K562 (cell line): ENCODE data around the gene NOS2. TPM values are rescaled to one million over a fixed set of nuclear protein-coding genes. Genes with fewer than 3 reads are reported as not detected.
A peak's percentile ranks its signal among the peaks of the same experiment; 100 is the strongest.

ENCODE experiments used
- ATAC-seq: fragments of 200-7000 bp; cut with Tn5 transposase; 3 replicates; pipeline ENCODE4 v1.9.1; 2020; ENCODE audit warnings: moderate library complexity
- BruUV-seq: library from RNA; stranded (reverse); fragments of 400-500 nt; replicated peaks from 2 replicates; lab custom pipeline; 2021; lab: Mats Ljungman, UMichigan
- CTCF ChIA-PET: fragments of 300-600 bp; formaldehyde crosslinking; extraction: SDS; loops from one replicate; lab custom pipeline; 2021; ENCODE audit warnings: low intra/inter-chr PET ratio; lab: Yijun Ruan, JAX
- POLR2A ChIA-PET: fragments of 300-600, 350-650 bp; sonication (Branson Sonifier 250); formaldehyde crosslinking; extraction: SDS; loops from one replicate; lab custom pipeline; 2021; ENCODE audit warnings: antibody characterized with exemption, inconsistent platforms; lab: Yijun Ruan, JAX
- DNase-seq, 4 experiments: peaks; one replicate each; pipeline versions ENCODE4 v3.0.0 to v3.0.0-alpha.2; 2011 to 2018; ENCODE audit warnings: low spot score in 3 of 4, mixed read lengths in 3 of 4; ENCODE audit errors: extremely low read depth in 1 of 4
- FAIRE-seq: peaks from 2 replicates; lab custom pipeline; 2011; peaks lifted over from hg19 to GRCh38; lab: Jason Lieb, UNC
- H2AFZ ChIP-seq: 2 replicates; pipeline ENCODE4 v1.6.0; 2011; ENCODE audit warnings: low read depth, low read length, control low read depth, inconsistent platforms
- H3K27ac ChIP-seq: fragments of 200-600 bp; 3 replicates; pipeline ENCODE4 v1.8.0; 2011; ENCODE audit warnings: low read depth, mild to moderate bottlenecking, control low read depth, inconsistent platforms, low read length, moderate library complexity, mixed read lengths; ENCODE audit errors: extremely low read depth
- H3K27me3 ChIP-seq, 2 experiments: fragments of 300-600 bp in 1 of 2; 2 replicates in 1 of 2; 3 replicates in 1 of 2; pipeline versions ENCODE4 v1.6.0 to v1.8.0; 2011; ENCODE audit warnings: inconsistent platforms in 2 of 2, low read length in 2 of 2, mild to moderate bottlenecking in 1 of 2, mixed read lengths in 1 of 2, moderate library complexity in 1 of 2; ENCODE audit not compliant: control insufficient read depth in 2 of 2, insufficient read depth in 2 of 2
- H3K36me3 ChIP-seq: fragments of 300-600 bp; 3 replicates; pipeline ENCODE4 v1.8.0; 2011; ENCODE audit warnings: mild to moderate bottlenecking, low read length, inconsistent platforms; ENCODE audit not compliant: control insufficient read depth, insufficient read depth
- H3K4me1 ChIP-seq, 2 experiments: fragments of 200-600 bp in 1 of 2; replicated peaks in 1 of 2; 2 replicates in 1 of 2; 3 replicates in 1 of 2; pipeline versions ENCODE4 v1.5.1 to v1.8.0; 2011; ENCODE audit warnings: inconsistent platforms in 2 of 2, low read length in 2 of 2, mild to moderate bottlenecking in 1 of 2, mixed read lengths in 1 of 2, moderate library complexity in 1 of 2; ENCODE audit not compliant: control insufficient read depth in 2 of 2, insufficient read depth in 2 of 2
- H3K4me2 ChIP-seq: 2 replicates; pipeline ENCODE4 v1.6.1; 2011; ENCODE audit warnings: low read length, control low read depth, inconsistent platforms, mixed read lengths; ENCODE audit not compliant: insufficient read depth
- H3K4me3 ChIP-seq: fragments of 200-600 bp; sonication (generic), shearing (Covaris generic); 2 replicates; pipeline ENCODE4 v1.5.1; 2016; ENCODE audit warnings: control low read depth, inconsistent platforms
- H3K79me2 ChIP-seq: fragments of 200-600 bp; 3 replicates; pipeline ENCODE4 v1.8.0; 2011; ENCODE audit warnings: low read length, inconsistent platforms; ENCODE audit not compliant: control insufficient read depth, insufficient read depth
- H3K9ac ChIP-seq, 2 experiments: 2 replicates each; pipeline versions ENCODE4 v1.6.0 to v1.6.1; 2011; ENCODE audit warnings: low read depth in 2 of 2, low read length in 2 of 2, control low read depth in 1 of 2, inconsistent platforms in 1 of 2, mild to moderate bottlenecking in 1 of 2, mixed read lengths in 1 of 2; ENCODE audit not compliant: insufficient read depth in 1 of 2
- H3K9me1 ChIP-seq: one replicate; pipeline ENCODE4 v1.6.0; 2011; ENCODE audit warnings: inconsistent platforms, mild to moderate bottlenecking, low read length, moderate library complexity; ENCODE audit not compliant: control insufficient read depth, insufficient read depth
- H3K9me3 ChIP-seq: replicated peaks from 2 replicates; pipeline ENCODE4 v1.5.1; 2011; ENCODE audit warnings: low read depth, low read length, inconsistent platforms; ENCODE audit not compliant: control insufficient read depth, insufficient read depth
- H4K20me1 ChIP-seq: replicated peaks from 2 replicates; pipeline ENCODE4 v1.6.1; 2011; ENCODE audit warnings: low read length, inconsistent platforms, mixed read lengths; ENCODE audit not compliant: control insufficient read depth, insufficient read depth
- BRF1 ChIP-seq: IDR thresholded peaks from 3 replicates; pipeline ENCODE4 v1.6.1; 2011; ENCODE audit warnings: borderline replicate concordance, mild to moderate bottlenecking; ENCODE audit not compliant: insufficient read length; ENCODE audit errors: extremely low read depth
- CHCHD3 ChIP-seq: fragments of 250-450 bp; sonication (Bioruptor Pico); IDR thresholded peaks from 2 replicates; pipeline ENCODE4 v2.1.2; 2022; ENCODE audit warnings: mild to moderate bottlenecking
- CTBP1 ChIP-seq: fragments of 450-650 bp; IDR thresholded peaks from 2 replicates; pipeline ENCODE4 v1.6.1; 2016; ENCODE audit warnings: borderline replicate concordance
- KDM1A ChIP-seq, 2 experiments: fragments of 450-650 bp; IDR thresholded peaks; 2 replicates each; pipeline ENCODE4 v1.6.1; 2016; ENCODE audit warnings: mild to moderate bottlenecking in 2 of 2
- NR2C1 ChIP-seq, 2 experiments: fragments of 450-650 bp; IDR thresholded peaks; 2 replicates each; pipeline ENCODE4 v1.6.1; 2017; ENCODE audit warnings: mild to moderate bottlenecking in 2 of 2, antibody characterized with exemption in 1 of 2, inconsistent platforms in 1 of 2, missing compliant biosample characterization in 1 of 2, missing genetic modification characterization in 1 of 2
- NR2C2 ChIP-seq, 2 experiments: fragments of 200-800 bp in 1 of 2; sonication (Bioruptor generic) in 1 of 2; sonication (generic) in 1 of 2; formaldehyde crosslinking in 1 of 2; IDR thresholded peaks; 2 replicates each; pipeline versions ENCODE4 v1.6.1 to v1.8.0; 2016 to 2022; ENCODE audit warnings: mild to moderate bottlenecking in 1 of 2, missing compliant biosample characterization in 1 of 2, missing genetic modification characterization in 1 of 2, missing genetic modification reagents in 1 of 2
- PHB ChIP-seq: fragments of 250-450 bp; sonication (Bioruptor Pico); IDR thresholded peaks from 2 replicates; pipeline ENCODE4 v1.5.0; 2021
- PRPF4 ChIP-seq: fragments of 200-400 bp; formaldehyde crosslinking; IDR thresholded peaks from one replicate; pipeline ENCODE4 v1.6.1; 2017; ENCODE audit warnings: low read length, low read depth, mild to moderate bottlenecking; ENCODE audit not compliant: insufficient read depth, poor library complexity, severe bottlenecking
- SMARCE1 ChIP-seq: fragments of 450-650 bp; IDR thresholded peaks from 2 replicates; pipeline ENCODE4 v1.7.1; 2016; ENCODE audit warnings: mild to moderate bottlenecking
- SP1 ChIP-seq: sonication (generic); formaldehyde crosslinking; IDR thresholded peaks from 2 replicates; pipeline ENCODE4 v1.8.1; 2022; ENCODE audit warnings: mild to moderate bottlenecking, missing genetic modification reagents
- ZC3H4 ChIP-seq: sonication (generic); formaldehyde crosslinking; IDR thresholded peaks from 2 replicates; pipeline ENCODE4 v1.9.0; 2021; ENCODE audit warnings: missing genetic modification reagents, borderline replicate concordance
- ZNF12 ChIP-seq: sonication (generic); formaldehyde crosslinking; IDR thresholded peaks from 2 replicates; pipeline ENCODE4 v1.4.0; 2020; ENCODE audit warnings: mild to moderate bottlenecking, missing genetic modification reagents
- WGBS: fragments of 100-300 bp; shearing (Covaris generic); methylation state at CpG from one replicate; pipeline ENCODE4 v1.1.6; 2016; ENCODE audit warnings: low coverage, mixed read lengths; ENCODE audit not compliant: insufficient coverage; ENCODE audit errors: missing lambda C conversion rate; 5-methylcytosine and 5-hydroxymethylcytosine counted together
- in situ Hi-C: fragments of 300-500 bp; cut with MboI; formaldehyde crosslinking; loops from 4 replicates; pipeline ENCODE4 v1.15.0; 2018; ENCODE audit warnings: inconsistent platforms, mixed read lengths
- intact Hi-C: fragments of 100-400 bp; cut with micrococcal nuclease; formaldehyde crosslinking; loops from 2 replicates; pipeline ENCODE4 v1.14.2; 2022
- polyA plus RNA-seq, 8 experiments: library from polyadenylated mRNA; depleted of rRNA in 4 of 8; stranded (reverse) in 5 of 8; unstranded in 3 of 8; fragments of >200 nt; fragmentation: Nextera tagmentation in 2 of 8; fragmentation: Illumina TruSeq in 1 of 8; extraction: Ambion mirVana in 2 of 8; extraction: Trizol in 1 of 8; gene quantifications; 2 replicates each; pipeline versions ENCODE4 v1.2.1 to v1.2.3, GENCODE V29; 2011 to 2014; ENCODE audit warnings: inconsistent platforms in 1 of 8, missing spikeins in 1 of 8
- total RNA-seq, 7 experiments: library from RNA; depleted of rRNA in 6 of 7; stranded (reverse); fragments of >200 nt in 6 of 7; fragmentation: Illumina TruSeq in 2 of 7; extraction: Trizol in 2 of 7; gene quantifications; 2 replicates each; pipeline versions ENCODE4 v1.2.1 to v1.2.3, GENCODE V29; 2011 to 2021; ENCODE audit warnings: low replicate concordance in 1 of 7
- TF ChIP-seq, protein P1 (sequence below), 3 experiments: IDR thresholded peaks in 2 of 3; conservative IDR thresholded peaks in 1 of 3; 2 replicates each; pipeline ENCODE4 v1.5.1; 2011 to 2012; ENCODE audit warnings: low read length in 3 of 3, mild to moderate bottlenecking in 3 of 3, control low read depth in 2 of 3, improper control_type of control experiment in 1 of 3, inconsistent platforms in 1 of 3, low read depth in 1 of 3, mixed read lengths in 1 of 3, moderate library complexity in 1 of 3; ENCODE audit not compliant: insufficient read depth in 2 of 3
- TF ChIP-seq, protein P2 (sequence below): sonication (generic); IDR thresholded peaks from 2 replicates; pipeline ENCODE4 v1.6.1; 2016
- TF ChIP-seq, protein P3 (sequence below): IDR thresholded peaks from 2 replicates; pipeline ENCODE4 v1.6.1; 2011; ENCODE audit warnings: borderline replicate concordance, low read depth, mild to moderate bottlenecking, moderate library complexity, low read length; ENCODE audit not compliant: insufficient read depth, poor library complexity, severe bottlenecking

The NOS2 gene
- total and polyA plus RNA-seq, 9 of the 15 experiments (the other 6 are each of a cell fraction or from before 2014, with no cell fraction given) = not detected

DNA sequence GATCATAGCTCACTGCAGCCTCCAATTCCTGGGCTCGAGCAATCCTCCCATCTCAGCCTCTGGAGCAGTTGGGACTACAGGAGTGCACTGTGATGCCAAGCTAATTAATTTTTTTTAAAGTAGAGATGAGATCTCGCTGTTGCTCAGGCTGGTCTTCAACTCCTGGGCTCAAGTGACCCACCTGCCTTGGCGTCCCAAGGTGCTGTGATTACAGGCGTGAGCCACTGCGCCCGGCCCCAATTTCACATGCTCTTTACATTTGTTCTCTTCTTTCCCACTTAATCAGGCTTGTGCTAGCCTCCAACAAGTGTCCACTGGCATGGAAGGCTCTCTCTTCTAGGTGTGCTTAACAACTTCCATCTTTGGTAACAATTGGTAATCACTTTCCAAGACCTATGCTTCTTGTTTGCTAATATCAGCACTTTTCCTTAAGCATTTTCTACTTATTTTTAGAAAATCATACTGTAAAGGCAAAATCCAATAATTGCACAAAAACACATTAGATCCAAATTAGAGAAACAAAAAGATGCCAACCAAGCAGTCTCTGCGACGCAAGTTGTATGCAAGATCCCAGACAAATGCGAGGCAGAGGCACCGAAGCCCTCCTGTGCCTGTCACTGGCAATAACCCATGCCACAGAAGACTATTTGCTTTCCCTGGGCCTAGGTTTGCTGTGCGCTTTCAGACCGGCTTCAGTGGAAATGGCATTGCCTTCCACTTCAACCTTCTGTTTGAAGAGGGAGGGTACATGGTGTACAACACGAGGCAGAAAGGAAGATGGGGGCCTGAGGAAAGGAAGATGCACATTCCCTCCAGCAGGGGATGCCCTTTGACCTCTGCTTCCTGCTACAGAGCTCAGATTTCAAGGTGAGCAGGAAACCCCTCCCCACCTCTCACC, 52.6 kb downstream of the NOS2 start:
- DNase-seq (peak; percentile 32 to 57 (median 49)), FAIRE-seq (no peak), ATAC-seq (peak; percentile 69)
- no peaks in the 10 kb centered on the region; a peak in 1 of 5 replicates for H3K4me1 ChIP-seq
- H3K27ac ChIP-seq = no peak overlapping the region
- 18% methylated on average over 13 of the region's 13 CpGs for WGBS
- H3K79me2 ChIP-seq = no peaks in the 10 kb centered on the region
- no peaks in the 10 kb centered on the region for H3K36me3 ChIP-seq
- no TSS peak for BruUV-seq
- no peak overlapping the region for H3K4me3 ChIP-seq
- no peak overlapping the region for H3K9ac ChIP-seq
- no peaks in the 10 kb centered on the region for H3K9me1 ChIP-seq
- no peaks in the 10 kb centered on the region for H3K9me3 ChIP-seq
- in situ Hi-C loops = loop anchor here (10.0 kb wide), 2 partner anchors 83 to 513 kb away; no protein-coding TSS in a partner anchor
- no peak overlapping the region for H3K4me2 ChIP-seq
- no peak overlapping the region for H2AFZ ChIP-seq
- intact Hi-C loops = no loop called here
- H3K27me3 ChIP-seq = no peaks in the 10 kb centered on the region; a peak in 1 of 5 replicates
- no peaks in the 10 kb centered on the region for H4K20me1 ChIP-seq
- ChIA-PET CTCF (no interaction called here), POLR2A (interaction anchor here (0.6 kb wide), 1 partner anchor 477 kb away, joined by 3 read pairs; no protein-coding TSS in a partner anchor)
- no peak for TF ChIP-seq ZC3H4 (CRISPR knock-in tag)
- TF ChIP-seq NR2C2 (CRISPR knock-in tag; IDR thresholded peaks at IDR 0.05) = no peak
- TF ChIP-seq NR2C2 (tag; IDR thresholded peaks at IDR 0.05) = peak; percentile 80
- peak; percentile 88 for TF ChIP-seq NR2C1 (IDR thresholded peaks at IDR 0.05)
- peak; percentile 90 for TF ChIP-seq NR2C1 (tag; IDR thresholded peaks at IDR 0.05)
- no peak for TF ChIP-seq SP1 (CRISPR knock-in tag)
- no peak for TF ChIP-seq PHB (CRISPR knock-in tag)
- no peak for TF ChIP-seq CHCHD3 (CRISPR knock-in tag)
- TF ChIP-seq, protein P1, sequence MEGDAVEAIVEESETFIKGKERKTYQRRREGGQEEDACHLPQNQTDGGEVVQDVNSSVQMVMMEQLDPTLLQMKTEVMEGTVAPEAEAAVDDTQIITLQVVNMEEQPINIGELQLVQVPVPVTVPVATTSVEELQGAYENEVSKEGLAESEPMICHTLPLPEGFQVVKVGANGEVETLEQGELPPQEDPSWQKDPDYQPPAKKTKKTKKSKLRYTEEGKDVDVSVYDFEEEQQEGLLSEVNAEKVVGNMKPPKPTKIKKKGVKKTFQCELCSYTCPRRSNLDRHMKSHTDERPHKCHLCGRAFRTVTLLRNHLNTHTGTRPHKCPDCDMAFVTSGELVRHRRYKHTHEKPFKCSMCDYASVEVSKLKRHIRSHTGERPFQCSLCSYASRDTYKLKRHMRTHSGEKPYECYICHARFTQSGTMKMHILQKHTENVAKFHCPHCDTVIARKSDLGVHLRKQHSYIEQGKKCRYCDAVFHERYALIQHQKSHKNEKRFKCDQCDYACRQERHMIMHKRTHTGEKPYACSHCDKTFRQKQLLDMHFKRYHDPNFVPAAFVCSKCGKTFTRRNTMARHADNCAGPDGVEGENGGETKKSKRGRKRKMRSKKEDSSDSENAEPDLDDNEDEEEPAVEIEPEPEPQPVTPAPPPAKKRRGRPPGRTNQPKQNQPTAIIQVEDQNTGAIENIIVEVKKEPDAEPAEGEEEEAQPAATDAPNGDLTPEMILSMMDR (IDR thresholded peaks at IDR 0.05 in 2 of 3, conservative IDR thresholded peaks at IDR 0.05 in 1 of 3; ENCODE audit: insufficient read depth in 2 of 3, low read depth in 1 of 3, low read length in 3 of 3) = peak; percentile 56 to 64 (median 58)
- TF ChIP-seq SMARCE1 = no peak
- TF ChIP-seq PRPF4 = no peak
- TF ChIP-seq BRF1 = no peak
- TF ChIP-seq ZNF12 (CRISPR knock-in tag) = no peak
- peak; percentile 16; the same call in 1 of the 2 replicates for TF ChIP-seq CTBP1
- peak in 1 of 2 experiments; percentile 57; a peak in 1 of 4 replicates for TF ChIP-seq KDM1A (IDR thresholded peaks at IDR 0.05)
- TF ChIP-seq, protein P2, sequence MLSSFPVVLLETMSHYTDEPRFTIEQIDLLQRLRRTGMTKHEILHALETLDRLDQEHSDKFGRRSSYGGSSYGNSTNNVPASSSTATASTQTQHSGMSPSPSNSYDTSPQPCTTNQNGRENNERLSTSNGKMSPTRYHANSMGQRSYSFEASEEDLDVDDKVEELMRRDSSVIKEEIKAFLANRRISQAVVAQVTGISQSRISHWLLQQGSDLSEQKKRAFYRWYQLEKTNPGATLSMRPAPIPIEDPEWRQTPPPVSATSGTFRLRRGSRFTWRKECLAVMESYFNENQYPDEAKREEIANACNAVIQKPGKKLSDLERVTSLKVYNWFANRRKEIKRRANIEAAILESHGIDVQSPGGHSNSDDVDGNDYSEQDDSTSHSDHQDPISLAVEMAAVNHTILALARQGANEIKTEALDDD = no peak
- TF ChIP-seq, protein P3, sequence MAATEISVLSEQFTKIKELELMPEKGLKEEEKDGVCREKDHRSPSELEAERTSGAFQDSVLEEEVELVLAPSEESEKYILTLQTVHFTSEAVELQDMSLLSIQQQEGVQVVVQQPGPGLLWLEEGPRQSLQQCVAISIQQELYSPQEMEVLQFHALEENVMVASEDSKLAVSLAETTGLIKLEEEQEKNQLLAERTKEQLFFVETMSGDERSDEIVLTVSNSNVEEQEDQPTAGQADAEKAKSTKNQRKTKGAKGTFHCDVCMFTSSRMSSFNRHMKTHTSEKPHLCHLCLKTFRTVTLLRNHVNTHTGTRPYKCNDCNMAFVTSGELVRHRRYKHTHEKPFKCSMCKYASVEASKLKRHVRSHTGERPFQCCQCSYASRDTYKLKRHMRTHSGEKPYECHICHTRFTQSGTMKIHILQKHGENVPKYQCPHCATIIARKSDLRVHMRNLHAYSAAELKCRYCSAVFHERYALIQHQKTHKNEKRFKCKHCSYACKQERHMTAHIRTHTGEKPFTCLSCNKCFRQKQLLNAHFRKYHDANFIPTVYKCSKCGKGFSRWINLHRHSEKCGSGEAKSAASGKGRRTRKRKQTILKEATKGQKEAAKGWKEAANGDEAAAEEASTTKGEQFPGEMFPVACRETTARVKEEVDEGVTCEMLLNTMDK = peak; percentile 14
